G401.6 (cell line): ENCODE measurements around the gene OSBPL3.

Experiments
- FAIRE-seq: peaks from 2 replicates; lab custom pipeline; 2012; peaks lifted over from hg19 to GRCh38; lab: Jason Lieb, UNC

Gene OSBPL3

DNA sequence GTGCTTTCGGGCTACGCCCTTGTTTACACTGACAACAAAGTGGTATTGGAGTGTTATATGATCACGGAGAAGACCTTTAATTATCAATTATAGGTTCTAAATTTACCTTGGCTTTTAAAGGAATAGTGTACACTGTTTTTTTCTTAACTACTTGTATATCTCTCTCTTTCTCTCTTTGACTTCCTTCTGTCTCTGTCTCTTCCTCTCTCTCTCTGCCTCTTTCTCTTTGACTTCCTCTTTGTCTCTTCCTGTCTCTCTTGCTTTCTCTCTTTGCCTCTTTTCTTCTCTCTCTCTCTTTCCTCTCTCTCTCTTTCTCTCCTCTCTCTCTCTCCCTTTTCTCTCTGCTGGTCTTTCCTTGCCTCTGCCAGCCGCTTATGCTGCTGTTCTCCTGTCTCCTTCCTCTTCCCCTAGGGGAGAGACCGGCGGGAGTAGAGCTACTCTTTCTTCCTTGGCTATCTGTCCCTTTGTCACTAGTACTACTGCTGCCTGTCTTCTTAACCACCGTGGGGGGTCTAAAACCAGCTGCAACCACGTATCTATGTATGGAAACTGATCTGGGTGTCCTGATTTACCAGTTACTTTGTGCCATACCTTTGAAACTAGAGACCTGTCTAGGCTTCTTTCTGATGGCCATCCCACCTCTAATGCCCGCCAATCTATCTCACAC is 185.9 kb downstream of the OSBPL3 start:
- FAIRE-seq = no peak

GRCh38 chr7:24788961-24789576 is 190.9 kb downstream of the OSBPL3 start:
- FAIRE-seq = no peak

GRCh38 chr7:24788075-24788474 is 191.9 kb downstream of the OSBPL3 start:
- FAIRE-seq = no peak

DNA sequence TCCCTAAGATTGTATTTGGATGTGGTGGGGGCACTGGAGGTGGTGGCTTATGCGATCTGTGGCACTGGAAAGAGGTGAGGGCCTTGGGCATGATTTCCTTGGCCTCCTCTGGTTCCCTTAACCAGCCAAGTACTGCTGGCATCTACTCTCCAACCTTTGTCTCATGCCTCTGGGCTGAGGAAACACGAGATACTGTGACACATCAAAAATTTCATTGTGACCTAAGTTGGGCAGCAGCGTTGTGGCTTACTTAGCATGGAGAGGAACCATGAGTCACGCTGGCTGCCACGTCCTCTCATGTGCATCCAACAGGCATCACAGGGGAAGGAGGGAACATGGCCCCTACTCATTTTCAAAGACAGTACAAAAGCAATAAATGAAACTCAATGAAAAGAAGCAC is 193.0 kb downstream of the OSBPL3 start:
- FAIRE-seq = no peak

GRCh38 chr7:24786306-24786705 is 193.7 kb downstream of the OSBPL3 start:
- FAIRE-seq = no peak

DNA sequence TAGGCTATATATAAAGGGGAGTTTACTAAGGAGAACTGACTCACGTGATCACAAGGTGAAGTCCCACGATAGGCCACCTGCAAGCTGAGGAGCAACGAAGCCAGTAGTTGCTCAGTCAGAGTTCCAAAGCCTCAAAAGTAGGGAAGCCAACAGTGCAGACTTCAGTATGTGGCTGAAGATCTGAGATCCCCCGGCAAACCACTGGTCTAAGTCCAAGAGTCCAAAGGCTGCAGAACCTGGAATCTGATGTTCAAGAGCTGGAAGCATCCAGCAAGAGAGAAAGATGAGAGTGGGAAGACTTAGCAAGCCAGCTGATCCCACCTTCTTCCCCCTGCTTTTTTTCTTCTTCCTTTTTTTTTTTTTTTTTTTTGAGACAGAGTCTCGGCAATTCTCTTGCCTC is 195.7 kb downstream of the OSBPL3 start:
- FAIRE-seq = no peak

DNA sequence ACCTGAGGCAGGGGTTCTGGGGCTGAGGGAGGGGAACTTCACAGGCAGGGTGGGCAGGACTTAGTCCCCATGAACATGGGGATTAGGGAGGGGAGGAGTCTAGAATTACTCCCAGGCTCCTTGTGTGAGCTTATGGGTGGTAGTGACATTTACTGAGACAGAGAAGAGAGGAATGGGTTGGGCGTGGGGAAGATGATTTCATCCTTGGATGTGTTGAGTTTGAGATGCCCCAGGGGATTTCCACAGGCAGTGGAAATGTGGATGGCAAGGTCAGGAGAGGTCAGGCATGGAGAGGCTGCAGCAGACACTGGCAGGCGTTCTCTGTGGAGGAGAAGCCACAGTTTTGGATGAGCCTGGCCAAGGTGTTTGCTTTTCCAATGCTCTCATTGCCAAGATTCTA is 196.3 kb downstream of the OSBPL3 start:
- no peak for FAIRE-seq

DNA sequence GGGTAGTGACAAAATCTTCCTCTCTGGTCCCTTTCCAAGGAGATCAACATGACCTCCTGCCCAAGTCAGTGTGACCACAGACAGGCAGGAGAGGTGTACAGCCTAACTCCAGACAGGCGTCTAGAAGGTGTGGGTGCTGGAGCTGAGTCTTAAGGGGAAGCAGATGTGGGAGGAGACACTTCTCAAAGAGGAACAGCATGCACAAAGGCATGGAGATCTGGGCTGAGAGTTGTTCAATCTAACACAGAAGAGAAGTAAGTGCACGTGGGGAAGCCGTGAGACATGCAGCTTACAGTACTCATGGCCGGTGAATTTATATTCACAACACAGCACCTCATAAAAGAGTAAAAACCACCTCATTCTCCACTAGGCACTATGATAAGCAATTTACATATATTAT is 198.9 kb downstream of the OSBPL3 start:
- no peak for FAIRE-seq

DNA sequence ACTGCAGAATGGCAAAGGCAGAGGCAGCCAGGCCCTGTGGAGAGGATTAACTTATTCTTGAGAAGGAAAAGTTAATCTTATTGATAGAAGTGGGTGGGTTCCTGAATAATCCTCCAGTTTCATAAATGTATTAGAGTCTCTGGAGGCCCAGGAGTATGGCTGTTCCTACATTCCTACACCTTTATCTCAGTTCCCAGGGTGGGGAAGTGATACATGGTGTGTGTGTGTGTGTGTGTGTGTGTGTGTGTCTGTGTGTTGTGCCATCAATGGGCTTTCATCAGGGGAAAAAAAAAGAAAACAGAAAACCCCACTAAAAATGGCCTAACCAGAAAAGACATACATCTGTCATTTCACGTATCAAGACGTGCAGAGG is 200.7 kb downstream of the OSBPL3 start:
- FAIRE-seq = no peak

- FAIRE-seq = no peak
Measured at GRCh38 chr7:24778543-24779282, 201.3 kb downstream of the OSBPL3 start.

DNA sequence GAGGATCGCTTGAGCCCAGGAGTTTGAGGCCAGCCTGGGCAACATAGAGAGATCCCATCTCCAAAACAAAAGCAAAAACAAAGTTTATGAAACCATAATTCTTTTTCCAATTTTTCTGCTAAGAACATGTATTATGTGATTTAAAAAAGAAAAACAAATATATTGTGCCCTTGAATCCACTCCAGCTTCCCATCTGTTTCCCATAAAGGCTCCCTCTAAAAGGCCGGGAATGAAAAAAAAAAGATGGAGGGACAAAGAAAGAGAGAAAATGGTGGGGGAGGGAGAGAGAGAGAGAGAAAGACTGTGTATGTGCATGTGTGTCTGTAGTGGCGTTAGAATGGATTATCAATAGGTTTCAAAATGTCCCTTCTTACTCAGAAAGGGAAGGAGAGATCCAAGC is 202.2 kb downstream of the OSBPL3 start:
- FAIRE-seq = no peak

- FAIRE-seq = no peak
Measured at GRCh38 chr7:24773646-24774045, 206.3 kb downstream of the OSBPL3 start.

GRCh38 chr7:24769851-24770250 is 210.1 kb downstream of the OSBPL3 start:
- FAIRE-seq = no peak

GRCh38 chr7:24769014-24769830 is 210.8 kb downstream of the OSBPL3 start:
- FAIRE-seq = no peak

DNA sequence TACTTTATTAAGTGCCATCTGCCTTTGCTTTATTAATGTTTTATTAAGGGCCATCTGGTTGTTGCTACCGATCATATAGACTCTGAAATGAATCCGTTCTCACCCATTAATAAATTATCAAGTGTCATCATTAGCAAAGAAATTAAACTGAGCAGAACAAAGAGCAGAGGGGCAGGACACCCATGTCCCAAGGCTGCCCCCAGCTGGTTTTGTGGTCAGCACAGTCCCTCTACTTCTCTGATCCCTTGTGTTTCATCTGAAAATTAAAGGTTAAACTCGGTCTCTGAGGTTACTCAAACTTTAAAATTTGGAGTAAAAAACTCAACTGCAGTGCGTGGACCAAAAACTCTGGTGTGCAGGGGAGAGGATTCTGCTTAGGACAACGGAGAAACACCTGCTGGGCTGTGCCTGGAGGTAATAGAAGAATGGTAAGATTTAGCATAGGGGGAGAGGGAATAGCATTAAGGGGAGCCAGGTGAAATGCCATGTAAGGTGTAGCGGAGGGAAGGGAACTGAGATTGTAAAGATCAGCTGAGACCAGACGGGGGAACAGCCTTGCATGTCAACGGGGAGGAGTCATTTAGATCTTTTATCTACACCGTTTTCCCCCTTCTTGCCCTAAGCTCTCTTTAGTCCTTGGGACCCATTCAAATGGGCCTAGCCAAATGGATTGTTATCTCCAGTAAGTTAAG is 212.0 kb downstream of the OSBPL3 start:
- FAIRE-seq = no peak

- no peak for FAIRE-seq
Measured at GRCh38 chr7:24764972-24765744, 214.8 kb downstream of the OSBPL3 start.

DNA sequence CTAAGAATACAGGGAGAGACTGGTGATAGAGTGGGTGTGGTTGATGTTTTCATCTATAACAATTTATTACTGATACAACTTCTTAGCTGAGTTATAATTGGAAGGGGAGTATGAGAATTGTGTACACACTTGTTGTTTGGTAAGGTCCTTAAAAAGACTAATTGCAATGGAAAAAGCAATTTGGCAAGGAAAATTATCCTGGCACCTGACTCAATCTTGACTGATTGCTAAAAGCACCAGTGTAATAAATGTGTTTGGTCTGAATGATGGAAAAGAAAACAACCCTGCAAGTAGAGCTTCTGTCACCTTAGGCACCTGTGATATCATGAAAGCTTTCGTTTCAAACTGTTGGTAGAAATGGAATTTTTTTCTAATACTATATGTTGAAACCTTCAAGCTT is 216.0 kb downstream of the OSBPL3 start:
- no peak for FAIRE-seq

DNA sequence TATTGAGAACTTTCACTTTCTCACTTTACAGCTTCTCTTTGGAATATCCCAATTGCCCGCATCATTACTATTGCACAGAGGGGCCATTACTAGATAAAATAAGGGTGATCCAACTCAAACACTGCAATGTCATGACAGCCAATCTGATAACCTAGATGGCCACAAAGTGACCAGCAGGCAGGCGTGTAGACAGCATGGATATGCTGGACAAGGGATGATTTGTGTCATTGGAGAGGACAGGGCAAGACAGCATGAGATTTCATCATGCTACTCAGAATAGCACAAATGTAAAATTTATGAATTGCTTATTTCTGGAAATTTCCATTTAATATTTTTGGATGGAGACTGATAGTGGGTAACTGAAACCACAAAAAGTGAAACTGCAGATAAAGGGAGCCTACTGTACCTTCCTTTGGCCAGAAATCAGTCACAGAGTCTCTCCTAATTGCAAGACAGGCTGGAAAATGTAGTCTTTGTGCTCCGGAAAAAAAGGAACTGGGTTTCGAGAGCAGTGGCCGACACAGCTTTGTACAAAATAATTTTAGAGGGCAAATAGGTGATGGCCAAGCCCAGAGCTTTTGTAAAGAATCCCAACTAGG is 216.6 kb downstream of the OSBPL3 start:
- FAIRE-seq = no peak

DNA sequence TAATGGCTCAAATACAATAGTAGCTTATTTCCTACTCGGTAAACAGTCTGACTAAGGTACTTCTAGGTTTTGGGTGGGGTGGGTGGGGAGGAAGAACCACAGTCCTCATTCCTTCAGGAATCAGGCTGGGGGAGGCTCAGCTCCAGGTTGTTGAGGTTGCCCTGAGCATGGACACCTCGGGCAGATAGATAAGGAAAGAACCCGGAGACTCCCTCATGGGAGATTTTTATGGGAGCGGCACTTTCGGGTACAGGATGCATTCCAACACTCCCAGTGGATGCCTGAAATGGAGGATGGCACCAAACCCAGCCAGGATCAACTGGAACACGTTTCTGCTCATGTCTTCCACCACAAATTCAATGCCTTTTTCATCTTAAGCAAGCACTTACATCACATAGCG is 217.2 kb downstream of the OSBPL3 start:
- FAIRE-seq = no peak

GRCh38 chr7:24760968-24761367 is 219.0 kb downstream of the OSBPL3 start:
- no peak for FAIRE-seq
